ENCODE measurements around the gene OTOP3.
"Not testable (repeated sequence)": the region's sequence is repeated elsewhere in the genome, so short reads cannot be mapped to it uniquely, and the experiment has no call there.

The OTOP3 gene

GRCh38 chr17:74961657-74962350 lies 26.1 kb downstream of the OTOP3 start:
- DNase-seq (ENCODE audit: low spot score), result peak; percentile 97

DNA sequence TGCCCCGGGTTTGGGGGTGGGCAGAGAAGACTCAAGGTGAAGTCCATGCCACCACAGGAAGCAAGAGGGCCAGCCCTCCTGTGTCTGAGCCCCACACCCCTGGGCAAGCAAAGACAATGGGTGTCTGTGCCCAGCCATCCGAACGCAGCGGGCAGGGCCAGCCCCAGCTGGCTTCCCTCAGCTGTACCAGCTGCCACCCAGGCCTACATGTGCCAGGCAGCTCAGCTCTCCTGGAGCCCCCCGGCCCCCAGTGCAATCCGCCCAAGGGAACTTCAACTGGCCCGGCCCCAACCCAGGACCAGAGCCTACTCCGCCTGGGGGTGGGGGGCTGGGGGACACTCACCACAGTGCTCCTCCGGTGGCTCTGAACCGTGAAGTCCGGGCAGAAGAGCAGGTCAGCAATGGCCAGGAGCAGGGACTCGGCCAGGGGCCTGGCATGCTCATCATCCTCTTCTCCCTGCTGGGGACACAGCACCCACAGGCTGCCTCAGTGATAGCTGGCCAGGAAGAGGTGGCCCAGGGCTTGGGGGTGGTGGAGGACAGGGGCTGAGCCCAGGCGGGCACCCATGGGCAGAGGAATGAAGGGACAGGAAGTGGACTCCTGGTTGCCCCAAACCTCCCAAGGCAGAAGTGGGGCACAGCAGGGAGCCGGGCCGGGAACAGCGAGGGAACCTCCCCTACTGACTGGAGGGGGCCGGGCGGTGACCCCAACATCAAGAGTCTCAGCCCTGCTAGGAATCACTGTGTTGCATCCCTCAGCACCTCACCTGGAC lies 27.1 kb downstream of the OTOP3 start:
- no peak for DNase-seq (ENCODE audit: low spot score)

DNA sequence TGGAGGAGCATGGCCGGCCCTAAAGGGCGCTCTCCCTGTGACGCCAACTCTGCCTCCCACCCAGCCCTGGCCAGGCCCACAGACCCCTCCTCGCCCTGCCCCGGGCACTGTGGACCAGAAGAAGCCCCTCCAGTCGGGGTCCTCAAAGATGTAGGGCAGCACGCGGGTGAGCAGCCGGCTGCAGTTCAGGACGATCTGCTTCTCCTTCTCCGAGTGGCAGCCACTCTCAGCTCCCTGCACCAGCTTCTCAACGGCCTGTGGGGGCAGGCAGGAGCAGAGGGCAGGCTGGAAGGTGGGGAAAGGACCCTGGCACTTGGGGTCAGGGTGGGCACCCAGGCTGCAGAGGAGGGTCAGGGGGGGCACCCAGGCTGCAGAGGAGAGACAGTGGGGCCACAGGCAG lies 28.0 kb downstream of the OTOP3 start:
- peak; percentile 59 for DNase-seq (ENCODE audit: low spot score)

- DNase-seq (ENCODE audit: low spot score), result no peak
Measured at GRCh38 chr17:74964246-74964761, 28.6 kb downstream of the OTOP3 start.

GRCh38 chr17:74964988-74965622 lies 29.4 kb downstream of the OTOP3 start:
- no peak for DNase-seq (ENCODE audit: low spot score)

DNA sequence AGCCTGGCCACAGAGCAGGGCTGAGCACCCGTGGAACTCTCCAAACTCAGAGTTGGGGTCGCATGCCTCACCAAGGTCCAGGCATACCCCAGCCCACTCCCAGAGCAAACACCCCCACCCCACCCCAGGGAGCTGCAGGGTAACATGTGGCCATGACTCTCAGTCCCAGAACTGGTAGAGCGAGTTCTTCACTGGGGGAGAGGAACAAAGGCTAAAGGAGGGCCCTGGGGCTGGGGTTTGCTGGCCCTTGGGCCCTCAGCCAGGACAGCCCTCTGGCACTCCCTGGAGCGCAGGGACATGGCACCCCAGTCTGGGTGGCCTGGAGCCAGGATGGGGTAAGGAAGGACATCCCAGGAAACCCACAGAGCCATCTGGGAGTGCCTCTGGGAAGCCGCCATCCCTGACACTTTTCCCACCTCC lies 32.7 kb downstream of the OTOP3 start:
- no peak for DNase-seq (ENCODE audit: low spot score)

GRCh38 chr17:74969501-74969900 lies 33.8 kb downstream of the OTOP3 start:
- not testable (repeated sequence) for DNase-seq (ENCODE audit: low spot score)

- no peak for DNase-seq (ENCODE audit: low spot score)
Measured at GRCh38 chr17:74970395-74970794, 34.7 kb downstream of the OTOP3 start.

DNA sequence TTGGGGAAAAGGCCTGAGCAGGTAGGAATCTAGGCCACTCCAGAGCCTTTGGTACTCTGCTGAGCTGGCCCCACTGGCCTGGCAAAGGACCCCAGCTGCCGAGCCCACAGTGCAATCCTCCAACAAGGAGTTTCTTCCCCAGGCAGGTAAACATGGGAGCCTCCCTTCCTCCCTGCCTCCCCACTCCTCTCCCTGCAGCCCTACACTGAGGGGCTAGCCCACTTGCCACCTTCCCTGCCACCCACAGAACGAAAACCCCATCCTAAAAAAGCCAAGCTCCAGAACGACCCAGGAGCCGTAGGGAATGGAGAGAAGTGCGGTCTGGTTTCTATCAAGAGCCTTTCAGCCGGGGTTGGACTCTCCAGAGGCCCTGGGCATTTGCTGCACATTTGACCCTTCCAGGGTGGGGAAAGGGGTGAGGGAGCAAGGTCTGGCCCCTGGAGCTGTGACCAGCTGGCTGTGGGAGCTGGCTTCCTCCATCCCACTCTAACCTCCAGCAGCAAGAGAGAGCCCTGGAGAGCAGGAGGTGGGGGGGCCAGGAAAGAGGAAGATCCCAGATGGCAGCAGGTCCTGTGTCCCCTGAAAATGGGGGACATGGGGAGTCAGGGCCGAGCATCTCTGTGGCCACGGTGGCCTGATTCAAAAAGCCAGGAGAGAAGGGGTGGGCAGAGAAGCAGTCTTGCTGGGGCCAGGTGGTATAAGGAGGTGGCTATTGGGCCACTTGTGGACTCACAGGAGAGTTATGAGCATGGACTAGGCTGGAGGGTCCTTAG lies 35.6 kb downstream of the OTOP3 start:
- no peak for DNase-seq (ENCODE audit: low spot score)

- DNase-seq (ENCODE audit: low spot score), result peak; percentile 54
Measured at GRCh38 chr17:74971842-74972106, 36.1 kb downstream of the OTOP3 start.

GRCh38 chr17:74972107-74972972 lies 36.6 kb downstream of the OTOP3 start, which contains the start of gene HID1:
Gene HID1, minus strand, starts transcription at chr17:74972759. Its CDS starts 103 bp downstream, at chr17:74972656.
- peak; percentile 78 for DNase-seq (ENCODE audit: low spot score)

GRCh38 chr17:74972973-74973328 lies 37.3 kb downstream of the OTOP3 start:
- DNase-seq (ENCODE audit: low spot score), result no peak

DNA sequence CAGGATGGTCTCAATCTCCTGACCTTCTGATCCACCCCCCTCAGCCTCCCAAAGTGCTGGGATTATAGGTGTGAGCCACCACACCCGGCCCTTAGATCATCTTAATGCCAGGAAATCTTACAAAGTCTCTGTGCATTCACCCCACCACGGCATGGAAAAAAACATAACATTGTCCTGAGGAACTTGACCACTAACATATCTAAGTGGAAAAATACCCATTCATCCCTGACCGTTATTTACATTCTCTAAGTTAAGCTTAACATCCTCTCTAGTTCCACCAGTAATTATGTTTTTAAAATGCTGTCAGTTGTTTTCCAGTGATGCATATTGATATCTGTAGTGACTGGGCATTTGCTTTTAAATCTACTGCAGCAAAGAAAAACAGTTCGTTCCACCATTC lies 40.2 kb downstream of the OTOP3 start:
- no peak for DNase-seq (ENCODE audit: low spot score)

DNA sequence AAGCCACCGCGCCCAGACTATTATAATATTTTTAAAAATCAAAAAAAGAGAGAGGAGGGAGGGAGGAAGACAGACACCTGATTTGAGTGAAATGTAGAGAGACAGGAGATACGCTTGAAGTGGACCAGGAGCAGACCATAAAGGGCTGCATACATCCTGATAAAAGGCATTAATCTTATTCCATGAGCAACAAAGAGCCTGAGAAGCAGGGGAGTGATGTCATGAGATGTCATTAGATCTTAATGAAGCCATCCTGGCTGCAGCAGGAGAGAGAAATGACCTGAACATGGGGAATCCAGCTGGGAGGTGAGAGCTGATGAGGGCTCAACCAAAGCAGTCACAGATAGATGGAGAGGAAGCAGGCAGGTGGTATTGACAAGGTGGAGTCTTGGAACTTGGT lies 42.1 kb downstream of the OTOP3 start:
- no peak for DNase-seq (ENCODE audit: low spot score)

DNA sequence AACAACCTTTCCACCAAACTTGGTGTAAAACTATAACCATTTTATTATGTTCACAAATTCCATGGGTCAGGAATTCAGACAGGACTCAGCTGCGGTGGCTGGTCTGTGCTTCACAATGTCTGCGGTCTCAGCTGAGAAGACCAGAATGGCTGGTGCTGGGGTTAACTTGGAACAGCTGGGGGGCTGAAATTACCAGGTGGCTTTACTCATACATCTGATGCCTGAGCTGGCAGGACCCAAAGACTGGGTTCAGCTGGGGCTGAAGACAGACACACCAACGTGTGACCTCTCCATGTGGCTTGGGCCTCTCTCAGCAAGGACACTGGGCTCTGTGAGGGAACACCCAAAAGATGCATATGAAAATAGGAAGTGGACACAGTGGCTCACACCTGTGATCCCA lies 42.5 kb downstream of the OTOP3 start:
- DNase-seq (ENCODE audit: low spot score), result no peak

- DNase-seq (ENCODE audit: low spot score), result no peak
Measured at GRCh38 chr17:74979408-74980146, 43.9 kb downstream of the OTOP3 start.

GRCh38 chr17:74981318-74981978 lies 45.8 kb downstream of the OTOP3 start:
- DNase-seq (ENCODE audit: low spot score), result no peak

DNA sequence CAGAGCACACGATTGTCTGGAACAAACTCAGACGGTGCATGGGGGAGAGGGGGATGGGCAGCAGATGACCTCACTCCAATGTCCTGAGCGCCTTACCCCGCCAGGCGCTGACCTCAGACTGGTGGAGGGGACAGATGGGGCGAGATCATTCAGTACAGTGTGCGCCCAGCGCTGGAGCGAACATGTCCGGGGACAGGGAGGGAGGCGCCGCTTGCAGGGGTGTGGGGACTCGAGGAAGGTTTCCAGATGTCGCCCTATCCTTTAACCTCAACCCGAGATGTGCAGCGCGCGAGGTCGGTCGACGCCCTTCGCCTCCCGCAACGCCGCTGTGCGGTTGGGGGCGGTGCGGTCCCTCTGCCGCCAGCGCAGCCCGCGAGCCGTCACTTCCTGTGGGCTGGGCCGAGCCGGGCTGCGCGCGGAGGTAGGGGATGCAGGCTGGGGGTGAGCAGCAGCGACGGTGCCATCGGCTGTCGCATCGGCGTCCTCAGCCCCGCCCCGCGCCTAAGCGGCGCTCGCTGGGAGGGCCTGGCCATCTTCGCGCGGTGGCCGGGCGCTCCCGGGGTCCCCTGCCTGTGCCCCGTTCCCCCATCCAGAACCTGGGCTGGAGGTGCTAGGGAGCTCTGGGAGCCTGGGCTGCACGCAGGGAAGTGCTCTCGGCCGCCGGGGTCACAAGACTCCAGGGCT lies 46.4 kb downstream of the OTOP3 start:
- DNase-seq (ENCODE audit: low spot score), result peak; percentile 96

DNA sequence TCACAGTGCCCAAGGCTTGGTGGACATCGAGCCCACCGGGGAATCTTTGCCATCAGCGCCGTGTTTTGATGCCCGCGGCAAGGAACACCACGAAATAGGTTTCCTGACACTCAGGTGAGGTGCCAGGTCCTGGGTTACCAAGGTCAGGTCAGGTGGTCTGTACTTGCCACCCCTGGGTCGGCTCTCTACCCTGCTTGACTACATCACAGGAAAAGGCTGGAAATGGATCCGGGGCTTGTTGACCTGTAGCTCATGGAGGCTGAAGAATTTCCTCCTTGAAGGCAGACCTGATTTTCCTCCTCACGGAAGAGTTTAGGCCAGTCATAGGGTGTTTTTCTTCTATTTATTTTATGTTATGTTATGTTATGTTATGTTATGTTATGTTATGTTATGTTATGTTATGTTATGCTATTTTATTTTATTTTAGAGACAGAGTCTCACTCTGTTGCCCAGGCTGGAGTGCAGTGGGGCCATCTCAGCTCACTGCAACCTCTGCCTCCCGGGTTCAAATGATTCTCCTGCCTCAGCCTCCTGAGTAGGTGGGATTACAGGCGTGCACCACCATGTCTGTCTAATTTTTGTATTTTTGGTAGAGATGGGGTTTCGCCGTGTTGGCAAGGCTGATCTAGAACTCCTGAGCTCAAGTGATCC lies 47.1 kb downstream of the OTOP3 start:
- peak; percentile 49 for DNase-seq (ENCODE audit: low spot score)
